ENCODE measurements around the gene CGB5. TPM values are rescaled to one million over a fixed set of nuclear protein-coding genes. Genes with fewer than 3 reads are reported as not detected.
"Not testable (repeated sequence)": the region's sequence is repeated elsewhere in the genome, so short reads cannot be mapped to it uniquely, and the experiment has no call there.

Gene CGB5
- polyA plus RNA-seq, 3 donors, result 1.1 TPM; not detected in 2

DNA sequence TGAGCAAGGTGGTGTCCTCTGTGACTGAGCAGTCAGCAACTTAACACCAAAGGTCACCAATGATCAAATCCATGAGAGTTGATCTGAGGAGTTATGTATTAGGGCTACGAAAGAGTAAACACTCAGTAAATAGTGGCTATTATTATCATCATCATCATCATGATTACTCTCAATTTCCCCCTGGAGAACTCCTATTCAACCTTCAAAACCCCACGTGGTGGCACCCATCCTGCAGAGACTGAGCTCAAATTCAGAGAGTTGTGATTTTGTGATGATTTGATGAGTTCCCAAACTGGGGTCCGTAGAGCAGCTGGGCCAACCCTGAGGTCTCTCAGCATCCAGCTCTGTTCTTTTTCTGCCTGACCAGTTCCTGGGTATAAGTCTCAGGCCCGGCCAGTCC lies 6.2 kb downstream of the CGB5 start:
- H3K27ac ChIP-seq (ENCODE audit: low read depth, low read length), result not testable (repeated sequence)
- WGBS, 3 donors, result 70 to 87% (median 78%) methylated on average over 3 of the region's 4 CpGs

DNA sequence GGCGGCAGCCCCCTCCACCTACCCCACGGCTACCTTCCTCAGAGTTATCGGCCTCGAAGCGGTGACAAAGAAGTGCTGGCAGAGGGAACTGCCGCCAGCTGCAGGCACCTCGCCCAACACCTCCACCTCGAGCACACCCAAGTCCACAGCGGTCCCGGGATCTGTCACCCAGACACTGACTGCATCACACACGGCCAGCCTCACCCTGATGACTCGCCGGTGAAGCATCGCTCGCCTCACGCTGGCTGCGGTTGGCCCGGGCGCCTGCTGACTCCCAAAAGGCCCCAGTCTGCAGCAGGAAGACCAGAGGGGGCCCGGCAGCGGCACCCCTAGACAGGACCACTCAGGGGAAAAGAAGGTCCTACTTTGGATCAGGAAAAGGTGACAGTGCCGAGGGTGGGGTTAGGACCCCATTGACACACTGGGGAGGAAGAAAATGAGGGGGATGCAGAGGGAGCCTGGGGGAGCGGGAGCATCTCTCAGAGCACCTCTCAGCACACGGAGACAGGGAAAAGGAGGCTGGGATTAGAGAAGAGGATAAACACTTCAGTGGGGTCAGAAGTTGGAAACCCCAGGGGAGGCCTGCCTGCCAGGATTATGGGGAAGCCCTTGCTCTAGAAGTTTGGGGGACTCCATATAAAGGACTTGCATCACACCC lies 6.9 kb downstream of the CGB5 start:
- H3K27ac ChIP-seq (ENCODE audit: low read depth, low read length), result not testable (repeated sequence)
- 74 to 79% (median 76%) methylated on average over 24 of the region's 24 CpGs for WGBS, 3 donors

DNA sequence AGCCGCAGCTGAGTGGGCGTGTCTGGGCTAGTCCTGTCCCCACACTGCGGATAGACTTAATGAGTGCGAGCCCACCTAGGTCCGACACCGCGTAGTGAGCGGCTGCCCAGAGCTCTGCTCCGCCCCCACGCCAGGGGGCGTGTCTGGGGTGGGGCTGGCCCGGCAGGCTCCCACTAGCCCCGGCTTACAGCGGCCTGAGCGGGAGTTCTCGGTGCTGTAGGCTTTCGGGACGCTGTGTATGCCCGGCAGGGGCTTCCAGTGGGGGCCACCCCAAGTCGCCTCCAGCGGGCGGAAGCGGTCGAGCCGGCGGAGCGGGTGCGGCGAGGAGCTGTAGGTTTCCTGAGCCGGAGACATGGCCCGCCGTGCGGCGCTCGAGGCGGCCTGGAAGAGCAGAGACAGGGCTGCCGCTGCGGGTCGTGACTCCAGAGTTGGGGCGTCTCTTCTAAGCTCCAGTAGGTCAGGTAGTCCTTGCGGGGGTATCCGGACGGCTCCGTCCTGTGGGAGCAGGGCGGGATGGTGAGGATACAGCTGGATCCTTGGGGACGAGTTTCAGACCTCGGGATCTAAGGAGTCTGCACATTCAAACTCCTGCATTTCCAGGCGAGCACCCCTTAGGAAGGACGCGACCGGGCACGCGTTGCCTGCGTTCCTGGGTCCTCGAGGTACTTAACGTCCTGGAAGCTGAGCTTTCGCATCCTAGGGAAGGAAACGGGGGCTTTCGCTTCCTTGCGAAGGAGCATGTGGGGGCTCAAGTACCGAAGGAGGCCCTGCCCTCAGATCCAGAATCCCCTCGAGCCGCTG lies 12.7 kb downstream of the CGB5 start:
- H3K27ac ChIP-seq (ENCODE audit: low read depth, low read length), result no peak overlapping the region
- WGBS, 3 donors, result 0 to 1% (median 1%) methylated on average over 62 to 63 of the region's 63 CpGs

DNA sequence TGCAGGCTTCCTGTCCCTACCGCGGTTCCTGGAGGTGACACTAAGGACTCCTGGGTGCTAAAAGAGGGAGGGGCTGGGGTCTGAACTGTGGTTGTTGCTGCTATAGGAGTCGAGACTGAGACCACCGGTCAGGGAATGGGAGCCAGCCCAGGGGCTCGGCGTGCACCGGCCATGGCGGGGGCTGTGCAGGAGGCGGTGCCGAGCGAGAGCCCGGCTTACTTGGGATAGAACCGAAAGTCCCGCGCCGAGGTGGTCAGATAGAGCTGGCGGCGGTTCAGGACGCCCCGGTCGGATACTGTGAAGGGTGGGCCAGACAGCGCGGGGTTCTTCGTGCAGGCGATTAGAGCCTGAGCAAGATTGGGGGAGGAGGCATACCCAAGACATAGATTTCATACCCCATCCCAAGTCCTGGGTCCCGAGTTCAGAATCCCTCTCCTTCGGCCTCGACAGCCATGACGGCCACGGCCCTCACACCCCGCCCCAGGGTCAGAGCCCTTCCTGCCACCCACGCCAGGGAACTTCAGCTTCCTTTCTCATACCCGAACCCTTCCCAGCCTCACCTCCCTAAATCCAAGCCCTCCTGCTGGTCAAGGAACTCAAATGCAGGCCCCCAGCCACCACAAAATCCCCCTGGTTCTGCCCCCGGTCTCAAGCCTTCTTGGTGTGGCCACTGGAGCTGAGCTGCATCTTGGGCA lies 13.4 kb downstream of the CGB5 start:
- WGBS, 3 donors, result 1 to 5% (median 2%) methylated on average over 31 to 34 of the region's 34 CpGs
- not testable (repeated sequence) for H3K27ac ChIP-seq (ENCODE audit: low read depth, low read length)

DNA sequence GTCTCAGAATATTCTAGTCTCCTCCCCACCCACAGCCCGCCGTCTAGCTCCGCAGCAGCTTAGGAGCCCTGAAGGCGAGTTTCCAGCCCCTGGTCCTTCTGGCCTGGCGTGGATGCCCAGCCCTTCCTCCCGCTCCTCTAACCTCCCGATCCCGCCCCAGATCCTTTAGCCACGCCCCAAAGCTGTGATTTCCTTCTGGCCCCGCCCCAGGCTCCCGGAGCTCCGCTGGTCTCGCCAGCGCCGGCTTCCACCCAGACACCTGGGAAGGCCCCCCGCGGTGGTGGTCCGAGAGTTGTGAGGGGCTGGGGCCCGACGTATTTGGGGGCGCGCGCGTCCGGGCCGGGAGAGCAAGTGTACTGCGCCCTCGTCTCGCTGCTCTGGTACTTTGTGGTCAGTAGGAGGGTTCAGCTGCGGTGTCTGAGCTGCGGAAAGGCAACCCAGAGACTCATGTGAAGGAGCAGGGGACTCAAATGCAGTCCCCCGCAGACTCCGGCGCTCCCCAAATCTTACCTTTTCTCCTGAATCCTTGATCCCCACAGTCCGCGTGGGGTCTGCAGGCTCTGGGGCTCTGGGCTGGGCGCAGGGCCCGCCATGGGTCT lies 14.1 kb downstream of the CGB5 start, which contains the start of gene CGB7:
CGB7 (minus strand) TSS at position 114 of the 599 bp plus-strand sequence. CDS start 2,374 bp downstream, outside the sequence.
- 2 to 4% (median 2%) methylated on average over 36 to 38 of the region's 38 CpGs for WGBS, 3 donors

DNA sequence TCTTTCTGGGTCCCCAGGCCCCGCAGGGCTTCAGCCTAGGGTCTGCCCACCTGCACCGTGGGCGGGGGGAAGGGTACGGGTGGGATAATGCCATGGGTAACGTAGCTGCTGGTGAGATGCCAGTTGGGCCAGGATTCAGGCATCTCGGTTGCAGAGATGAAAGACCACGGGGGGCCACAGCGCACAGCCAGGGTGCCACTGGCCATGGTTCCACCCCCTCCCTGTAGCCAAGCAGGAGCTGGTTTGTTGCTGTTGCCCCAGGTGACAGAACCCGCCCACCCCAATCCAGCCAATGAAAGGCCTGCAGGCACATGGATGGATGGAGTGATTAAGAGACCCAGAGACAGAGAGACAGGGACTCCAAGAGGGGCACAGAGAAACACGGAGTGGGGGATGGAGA lies 14.9 kb downstream of the CGB5 start:
- WGBS, 3 donors, result 33 to 42% (median 36%) methylated on average over 10 of the region's 10 CpGs
- H3K27ac ChIP-seq (ENCODE audit: low read depth, low read length), result no peak overlapping the region

More for the DNA sequence above, 14.1 kb downstream of the CGB5 start, which contains the start of gene CGB7:
- no peak within 1 kb of the TSS for H3K27ac ChIP-seq (ENCODE audit: low read depth, low read length)

DNA sequence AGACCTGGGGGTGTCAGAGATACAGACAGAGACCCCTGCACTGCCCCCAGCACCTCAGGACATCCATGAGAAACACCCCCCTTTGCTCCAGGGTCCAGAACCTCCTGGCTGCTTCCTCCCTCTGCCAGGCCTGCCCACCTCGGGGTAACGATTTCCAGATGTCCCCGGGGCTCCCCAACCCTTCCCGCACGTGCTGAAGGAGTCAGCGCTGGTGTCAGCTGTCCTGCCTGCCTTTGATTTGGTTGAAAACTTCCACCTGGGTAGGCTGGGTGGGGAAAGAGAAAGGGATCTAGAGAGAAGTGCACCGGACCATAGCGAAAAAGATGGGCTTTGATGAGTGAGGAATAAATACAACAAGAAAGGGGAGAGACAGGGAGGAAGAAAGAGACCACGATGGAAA lies 15.4 kb downstream of the CGB5 start:
- no peak overlapping the region for H3K27ac ChIP-seq (ENCODE audit: low read depth, low read length)
- 50 to 72% (median 50%) methylated on average over 9 of the region's 9 CpGs for WGBS, 3 donors

DNA sequence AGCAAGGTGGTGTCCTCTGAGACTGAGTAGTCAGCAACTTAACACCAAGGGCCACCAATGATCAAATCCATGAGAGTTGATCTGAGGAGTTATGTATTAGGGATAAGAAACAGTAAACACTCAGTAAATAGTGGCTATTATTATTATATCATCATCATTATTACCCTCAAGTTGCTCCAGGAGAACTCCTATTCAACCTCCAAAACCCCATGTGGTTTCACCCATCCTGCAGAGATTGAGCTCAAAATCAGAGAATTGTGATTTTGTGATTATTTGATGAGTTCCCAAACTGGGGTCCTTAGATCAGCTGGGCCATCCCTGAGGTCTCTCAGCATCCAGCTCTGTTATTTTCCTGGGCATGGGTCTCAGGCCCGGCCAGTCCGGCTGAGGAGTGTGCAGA lies 17.4 kb downstream of the CGB5 start:
- 93 to 100% (median 97%) methylated on average over 2 of the region's 2 CpGs for WGBS, 3 donors

DNA sequence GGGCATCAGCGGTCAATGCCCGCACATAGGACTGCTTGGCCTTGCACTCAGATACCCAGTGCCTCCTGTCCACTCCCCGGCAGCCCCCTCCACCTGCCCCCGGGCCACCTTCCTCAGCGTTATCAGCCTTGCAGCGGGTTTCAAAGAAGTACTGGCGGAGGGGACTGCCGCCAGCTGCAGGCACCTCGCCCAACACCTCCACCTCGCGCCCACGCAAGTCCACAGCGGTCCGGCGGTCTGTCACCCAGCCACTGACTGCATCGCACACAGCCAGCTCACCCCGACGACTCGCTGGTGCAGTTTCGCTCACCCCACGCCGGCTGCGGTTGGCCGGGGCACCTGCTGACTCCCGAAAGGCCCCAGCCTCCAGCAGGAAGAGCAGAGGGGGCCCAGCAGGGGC lies 17.8 kb downstream of the CGB5 start:
- 67 to 73% (median 69%) methylated on average over 25 of the region's 25 CpGs for WGBS, 3 donors
- H3K27ac ChIP-seq (ENCODE audit: low read depth, low read length), result no peak overlapping the region

More for the DNA sequence above, 17.4 kb downstream of the CGB5 start:
- no peak overlapping the region for H3K27ac ChIP-seq (ENCODE audit: low read depth, low read length)

DNA sequence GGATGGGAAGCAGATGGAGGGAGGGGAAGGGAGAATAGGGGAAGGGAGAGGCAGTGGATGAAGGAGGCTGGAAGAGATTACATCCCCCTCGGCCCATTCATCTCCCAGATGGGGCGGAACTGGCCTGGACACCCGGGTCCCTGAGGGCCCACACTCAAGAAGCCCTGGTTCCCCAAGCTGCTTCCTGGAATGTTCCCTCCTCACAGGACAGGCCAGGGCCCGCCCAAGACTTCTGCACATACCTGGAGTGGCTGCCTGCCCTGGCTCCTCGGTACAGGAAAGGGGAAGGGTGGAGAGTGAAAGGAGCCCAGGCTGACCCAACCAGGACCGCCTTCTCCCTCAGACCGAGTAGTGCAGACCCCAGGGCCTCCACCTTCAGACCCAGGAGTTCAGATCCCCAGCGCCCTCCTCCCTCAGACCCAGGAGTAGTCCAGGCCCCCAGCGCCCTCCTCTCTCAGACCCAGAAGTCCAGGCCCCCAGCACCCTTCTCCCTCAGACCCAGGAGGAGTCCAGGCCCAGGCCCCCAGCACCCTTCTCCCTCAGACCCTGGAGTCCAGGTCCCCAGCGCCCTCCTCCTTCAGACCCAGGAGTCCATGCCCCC lies 20.5 kb downstream of the CGB5 start:
- no peak overlapping the region for H3K27ac ChIP-seq (ENCODE audit: low read depth, low read length)
- WGBS, 3 donors, result 51 to 54% (median 52%) methylated on average over 9 to 10 of the region's 10 CpGs

DNA sequence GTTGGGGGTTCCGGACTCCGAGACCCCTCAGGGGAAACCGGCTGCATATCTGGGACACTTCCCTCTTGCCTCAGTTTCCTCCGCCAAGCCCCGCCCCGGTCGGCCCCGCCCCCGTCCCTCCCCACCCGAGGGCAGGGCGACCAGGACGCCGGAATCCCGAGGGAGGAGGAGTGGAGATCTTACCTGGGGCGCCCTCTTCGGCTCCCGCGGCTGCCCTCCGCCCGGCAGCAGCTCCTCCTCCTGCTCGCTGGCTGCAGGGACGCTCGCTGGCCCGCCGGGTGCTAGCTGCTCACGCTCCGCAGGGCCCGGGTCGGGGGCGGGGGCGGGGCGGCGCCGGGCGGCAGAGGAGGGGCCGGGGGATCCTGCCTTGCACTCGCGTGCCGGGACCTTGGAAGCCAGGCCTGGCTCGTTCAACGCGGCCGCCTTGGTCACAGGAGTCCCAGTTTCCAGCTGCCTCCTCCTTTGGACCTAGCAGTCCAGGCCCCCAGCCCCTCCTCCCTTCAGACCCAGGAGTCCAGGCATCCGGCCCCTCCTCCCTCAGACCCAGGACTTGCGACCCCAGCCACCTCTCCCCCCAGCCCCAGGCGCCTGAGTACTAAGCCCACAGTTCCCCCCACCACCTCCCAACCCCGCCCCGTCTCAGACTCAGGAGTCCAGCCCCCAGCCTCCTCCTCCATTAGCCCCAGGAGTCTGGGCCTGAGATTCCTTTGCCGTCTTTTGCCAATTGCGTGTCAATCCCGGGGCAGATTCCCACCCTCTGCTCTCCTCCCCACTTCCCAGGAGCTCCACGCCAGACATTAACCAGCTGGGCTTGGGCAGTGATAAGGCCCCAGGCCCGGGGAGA lies 21.3 kb downstream of the CGB5 start, which contains the start of gene NTF4:
NTF4 (minus strand) TSS at position 51 of the 844 bp plus-strand sequence. CDS start 2,821 bp downstream, outside the sequence.
- H3K27ac ChIP-seq (ENCODE audit: low read depth, low read length), result no peak within 1 kb of the TSS
- WGBS, 3 donors, result 3 to 7% (median 4%) methylated on average over 31 to 52 of the region's 53 CpGs

DNA sequence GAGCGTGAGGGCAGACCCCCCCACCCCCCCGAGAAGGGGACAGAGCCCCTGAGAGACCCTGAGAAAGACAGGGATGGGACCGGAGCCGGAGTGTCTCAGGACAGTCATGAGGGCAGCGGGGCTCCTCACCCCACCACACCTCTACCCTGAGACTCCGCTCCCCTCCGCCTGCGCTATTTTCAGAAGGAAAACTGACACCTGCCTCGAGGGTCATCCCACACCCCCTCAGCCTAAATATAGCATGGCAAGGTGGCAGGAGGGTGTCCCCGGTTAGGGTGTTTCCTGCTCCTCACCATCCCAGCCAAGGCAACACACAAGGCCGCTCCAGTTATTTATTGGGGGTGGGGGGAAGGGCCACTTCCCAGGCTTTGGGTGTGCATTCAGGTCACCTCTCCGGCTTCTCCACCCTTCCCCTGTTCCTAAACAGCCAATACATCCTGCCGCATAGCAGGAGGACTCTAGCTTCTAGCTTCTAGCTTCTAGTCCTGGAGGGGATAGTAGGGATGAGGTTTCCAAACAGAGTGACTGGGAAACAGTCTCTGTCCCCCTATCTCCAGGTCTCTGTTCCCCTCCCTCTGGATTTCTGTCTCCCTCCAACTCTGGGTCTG lies 22.4 kb downstream of the CGB5 start:
- no peak overlapping the region for H3K27ac ChIP-seq (ENCODE audit: low read depth, low read length)
- WGBS, 3 donors, result 52 to 61% (median 60%) methylated on average over 13 of the region's 13 CpGs

DNA sequence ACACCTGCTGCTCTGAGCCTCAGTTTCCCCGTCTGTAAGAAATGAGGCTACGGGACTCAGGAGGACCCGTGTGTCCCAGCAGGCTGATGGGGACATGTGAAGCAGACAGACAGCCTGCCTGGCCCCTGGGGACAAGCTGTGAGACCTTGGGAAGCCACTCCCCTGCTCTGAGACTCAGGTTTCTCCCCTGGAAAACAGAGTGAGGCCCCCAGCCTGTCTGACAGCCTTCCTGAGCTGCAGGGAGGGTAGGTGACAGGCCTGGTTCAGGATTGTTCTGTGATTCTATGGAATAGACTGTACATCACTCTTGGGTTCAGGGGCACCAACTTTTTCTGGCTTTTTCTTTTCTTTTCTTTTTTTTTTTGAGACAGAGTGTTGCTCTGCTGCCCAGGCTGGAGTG lies 23.9 kb downstream of the CGB5 start:
- 30 to 62% (median 62%) methylated on average over 3 of the region's 3 CpGs for WGBS, 3 donors
- no peak overlapping the region for H3K27ac ChIP-seq (ENCODE audit: low read depth, low read length)

DNA sequence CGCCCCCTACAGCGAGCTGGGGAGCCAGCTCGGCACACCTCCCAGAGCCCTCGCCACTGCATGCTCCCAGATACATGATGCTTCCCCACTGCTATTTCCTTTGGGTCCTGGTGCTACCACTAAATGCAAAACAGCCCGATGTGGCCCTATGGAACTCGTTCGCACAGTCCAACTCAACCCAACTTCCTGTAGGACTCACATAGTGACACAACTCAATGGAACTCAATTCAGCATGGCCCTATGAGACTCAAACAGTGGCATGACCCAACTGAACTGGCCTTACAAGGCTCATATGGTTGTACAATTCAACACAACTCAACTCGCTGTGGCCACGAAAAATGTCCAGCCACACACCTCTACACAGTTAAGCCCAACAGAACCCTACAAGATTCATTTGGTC lies 25.4 kb downstream of the CGB5 start:
- H3K27ac ChIP-seq (ENCODE audit: low read depth, low read length), result no peak overlapping the region
- 91 to 95% (median 92%) methylated on average over 9 of the region's 9 CpGs for WGBS, 3 donors

DNA sequence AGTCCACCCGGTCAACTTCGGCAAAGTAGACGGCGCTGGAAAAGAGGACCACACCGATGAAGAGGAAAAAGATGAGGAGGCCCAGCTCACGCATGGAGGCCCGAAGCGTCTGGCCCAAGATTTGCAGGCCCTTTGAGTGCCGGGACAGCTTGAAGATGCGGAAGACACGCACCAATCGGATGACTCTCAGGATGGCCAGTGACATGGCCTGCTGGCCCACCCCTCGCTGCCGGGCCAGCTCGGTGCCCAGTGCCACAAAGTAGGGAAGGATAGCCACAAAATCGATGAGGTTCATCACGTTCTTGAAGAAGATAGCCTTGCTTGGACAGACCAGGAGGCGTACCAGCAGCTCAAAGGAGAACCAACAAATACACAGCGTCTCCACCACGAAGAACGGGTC lies 26.8 kb downstream of the CGB5 start:
- no peak overlapping the region for H3K27ac ChIP-seq (ENCODE audit: low read depth, low read length)
- 92 to 99% (median 95%) methylated on average over 21 of the region's 21 CpGs for WGBS, 3 donors

DNA sequence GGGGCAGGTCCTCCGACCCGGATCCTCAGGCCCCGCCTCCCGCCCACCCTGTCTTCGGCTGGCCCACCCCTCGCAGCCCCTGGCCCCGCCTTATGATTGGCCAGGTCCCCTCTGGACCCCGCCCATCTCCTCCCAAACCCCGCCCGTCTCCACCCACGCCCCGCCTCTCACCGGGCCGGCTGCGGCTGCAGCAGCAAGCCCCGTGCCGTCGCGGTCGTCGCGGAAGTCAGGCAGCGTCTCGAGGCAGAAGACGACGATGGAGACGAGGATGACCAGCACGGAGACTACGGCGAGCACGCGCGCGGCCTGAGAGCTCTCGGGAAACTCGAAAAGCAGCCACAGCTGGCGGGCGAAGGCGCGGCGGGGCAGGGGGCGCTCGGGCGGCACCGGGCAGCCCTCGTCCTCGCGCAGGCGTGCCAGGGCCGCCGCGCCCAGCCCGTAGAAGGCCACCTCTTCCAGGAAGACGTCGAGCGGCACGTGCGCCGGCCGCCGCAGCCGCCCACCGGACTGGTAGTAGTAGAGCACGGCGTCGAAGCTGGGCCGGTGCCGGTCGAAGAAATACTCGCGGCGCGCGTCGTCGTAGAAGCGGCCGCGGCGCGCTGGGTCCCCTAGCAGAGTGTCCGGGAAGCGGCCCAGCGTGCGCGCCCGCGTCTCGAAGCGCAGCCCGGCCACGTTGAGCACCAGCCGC lies 28.4 kb downstream of the CGB5 start:
- H3K27ac ChIP-seq (ENCODE audit: low read depth, low read length), result no peak overlapping the region
- WGBS, 3 donors, result 3 to 8% (median 5%) methylated on average over 67 to 93 of the region's 93 CpGs

All from adipose tissue (tissue), 3 donors.